GM19455 (cell line): Measurements from ENCODE around the gene ADNP2.
"Not testable (repeated sequence)": the region's sequence is repeated elsewhere in the genome, so short reads cannot be mapped to it uniquely, and the experiment has no call there.

ENCODE experiments used
- ATAC-seq: cut with Tn5 transposase; IDR thresholded peaks from one replicate; pipeline ENCODE4 v1.9.1; 2021; ENCODE audit not compliant: unreplicated experiment

ADNP2 gene

GRCh38 chr18:80145196-80145804 is 36.2 kb downstream of the ADNP2 start:
- no peak for ATAC-seq

- ATAC-seq = peak; percentile 48
These were observed 38.0 kb downstream of the ADNP2 start for GRCh38 chr18:80147037-80147417.

- peak; percentile 92 for ATAC-seq
These were observed 38.6 kb downstream of the ADNP2 start for GRCh38 chr18:80147418-80148325.

GRCh38 chr18:80148326-80149199 is 39.5 kb downstream of the ADNP2 start:
- ATAC-seq = no peak

- no peak for ATAC-seq
These were observed 40.6 kb downstream of the ADNP2 start for GRCh38 chr18:80149667-80150066.

GRCh38 chr18:80154293-80154692 is 45.2 kb downstream of the ADNP2 start:
- peak; percentile 72 for ATAC-seq

GRCh38 chr18:80157708-80158343 is 48.8 kb downstream of the ADNP2 start:
- no peak for ATAC-seq

GRCh38 chr18:80158365-80158764 is 49.3 kb downstream of the ADNP2 start:
- ATAC-seq = no peak

- ATAC-seq = no peak
These were observed 50.9 kb downstream of the ADNP2 start for GRCh38 chr18:80159713-80160636.

- ATAC-seq = no peak
These were observed 52.8 kb downstream of the ADNP2 start for GRCh38 chr18:80161781-80162417.

- no peak for ATAC-seq
These were observed 54.1 kb downstream of the ADNP2 start for GRCh38 chr18:80163183-80163582.

- ATAC-seq = not testable (repeated sequence)
These were observed 55.8 kb downstream of the ADNP2 start for GRCh38 chr18:80164727-80165355.

GRCh38 chr18:80166240-80166639 is 57.2 kb downstream of the ADNP2 start:
- no peak for ATAC-seq

GRCh38 chr18:80166725-80167124 is 57.7 kb downstream of the ADNP2 start:
- ATAC-seq = no peak

- ATAC-seq = no peak
These were observed 58.3 kb downstream of the ADNP2 start for GRCh38 chr18:80167331-80167730.

- ATAC-seq = no peak
These were observed 58.9 kb downstream of the ADNP2 start for GRCh38 chr18:80167931-80168330.

GRCh38 chr18:80168346-80168745 is 59.3 kb downstream of the ADNP2 start:
- ATAC-seq = no peak

- ATAC-seq = no peak
These were observed 59.9 kb downstream of the ADNP2 start for GRCh38 chr18:80168982-80169381.

GRCh38 chr18:80169607-80170006 is 60.5 kb downstream of the ADNP2 start:
- no peak for ATAC-seq
